SK-N-SH (cell line): ENCODE results near the gene HNRNPL.

Experiments used
- EZH2phosphoT487 ChIP-seq: fragments of 200-600 bp; sonication (generic); IDR thresholded peaks from 2 replicates; pipeline ENCODE4 v1.6.1; 2017; ENCODE audit warnings: low read depth, mixed run types, mild to moderate bottlenecking, antibody characterized with exemption, moderate library complexity, borderline replicate concordance
- FOXJ3 ChIP-seq: sonication (generic); formaldehyde crosslinking; IDR thresholded peaks from 2 replicates; pipeline ENCODE4 v1.5.1; 2020; ENCODE audit warnings: mild to moderate bottlenecking, missing genetic modification reagents
- GABPA ChIP-seq: IDR thresholded peaks from 2 replicates; pipeline ENCODE4 v1.4.0; 2012; ENCODE audit warnings: low read depth, mild to moderate bottlenecking
- JUND ChIP-seq: IDR thresholded peaks from 2 replicates; pipeline ENCODE4 v1.4.0; 2012
- POLR2AphosphoS5 ChIP-seq: IDR thresholded peaks from 2 replicates; pipeline ENCODE4 v1.6.1; 2012; ENCODE audit warnings: low read depth, low read length
- REST ChIP-seq: IDR thresholded peaks from 2 replicates; pipeline ENCODE4 v1.6.1; 2012; ENCODE audit warnings: mild to moderate bottlenecking, low read depth, low read length, moderate library complexity
- RFX5 ChIP-seq: IDR thresholded peaks from 2 replicates; pipeline ENCODE4 v1.6.1; 2012; ENCODE audit warnings: mild to moderate bottlenecking, improper control_type of control experiment, low read length
- TAF1 ChIP-seq: IDR thresholded peaks from 2 replicates; pipeline ENCODE4 v1.6.1; 2012; ENCODE audit warnings: low read depth, mild to moderate bottlenecking, low read length, moderate library complexity, borderline replicate concordance
- TEAD4 ChIP-seq: IDR thresholded peaks from 2 replicates; pipeline ENCODE4 v1.4.0; 2012; ENCODE audit warnings: mild to moderate bottlenecking, borderline replicate concordance; ENCODE audit not compliant: insufficient read depth
- TF ChIP-seq, protein P1 (sequence below): fragments of 200-600 bp; sonication (generic); IDR thresholded peaks from 2 replicates; pipeline ENCODE4 v1.6.1; 2017; ENCODE audit warnings: antibody characterized with exemption, mild to moderate bottlenecking, moderate library complexity

DNA sequence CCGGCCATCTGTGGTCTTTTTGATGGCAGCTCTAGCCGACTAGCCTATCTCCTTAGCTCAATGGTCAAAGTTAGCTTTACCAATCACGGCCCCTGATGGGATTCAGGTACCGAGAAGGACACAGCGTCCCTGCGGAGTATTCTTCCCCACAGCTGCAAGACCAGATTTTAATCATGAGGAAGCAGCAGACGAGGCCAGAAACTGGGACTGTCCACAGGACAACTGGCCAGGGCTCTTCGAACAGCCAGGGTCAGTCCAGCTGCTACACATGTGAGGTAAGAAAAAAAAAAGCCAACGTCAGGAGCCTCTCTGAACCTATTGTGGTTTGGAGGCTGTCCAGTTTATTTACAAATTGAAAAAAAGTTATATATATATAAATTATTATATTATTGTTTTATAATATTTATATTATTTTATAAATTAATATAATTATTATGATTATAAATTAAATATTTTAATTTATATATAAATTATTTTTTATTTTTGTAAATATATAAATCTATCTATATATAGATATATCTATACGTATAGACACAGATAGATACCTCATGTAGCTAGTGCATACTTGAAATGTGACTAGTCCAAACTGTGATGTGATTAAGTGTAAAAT, 17.5 kb upstream of the HNRNPL start:
- TF ChIP-seq, protein P1, sequence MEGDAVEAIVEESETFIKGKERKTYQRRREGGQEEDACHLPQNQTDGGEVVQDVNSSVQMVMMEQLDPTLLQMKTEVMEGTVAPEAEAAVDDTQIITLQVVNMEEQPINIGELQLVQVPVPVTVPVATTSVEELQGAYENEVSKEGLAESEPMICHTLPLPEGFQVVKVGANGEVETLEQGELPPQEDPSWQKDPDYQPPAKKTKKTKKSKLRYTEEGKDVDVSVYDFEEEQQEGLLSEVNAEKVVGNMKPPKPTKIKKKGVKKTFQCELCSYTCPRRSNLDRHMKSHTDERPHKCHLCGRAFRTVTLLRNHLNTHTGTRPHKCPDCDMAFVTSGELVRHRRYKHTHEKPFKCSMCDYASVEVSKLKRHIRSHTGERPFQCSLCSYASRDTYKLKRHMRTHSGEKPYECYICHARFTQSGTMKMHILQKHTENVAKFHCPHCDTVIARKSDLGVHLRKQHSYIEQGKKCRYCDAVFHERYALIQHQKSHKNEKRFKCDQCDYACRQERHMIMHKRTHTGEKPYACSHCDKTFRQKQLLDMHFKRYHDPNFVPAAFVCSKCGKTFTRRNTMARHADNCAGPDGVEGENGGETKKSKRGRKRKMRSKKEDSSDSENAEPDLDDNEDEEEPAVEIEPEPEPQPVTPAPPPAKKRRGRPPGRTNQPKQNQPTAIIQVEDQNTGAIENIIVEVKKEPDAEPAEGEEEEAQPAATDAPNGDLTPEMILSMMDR, result no peak
- TF ChIP-seq GABPA (no peak), JUND (no peak), FOXJ3 (no peak), RFX5 (no peak), POLR2AphosphoS5 (no peak), TAF1 (no peak), EZH2phosphoT487 (no peak), TEAD4 (no peak), REST (no peak)
